HEK293T (cell line): ENCODE measurements around the gene KRTAP2-3.

ENCODE experiments used
- CTCF ChIA-PET: fragments of 350-600 bp; formaldehyde crosslinking; extraction: SDS; loops from one replicate; lab custom pipeline; 2021; ENCODE audit warnings: antibody characterized with exemption, inconsistent platforms; lab: Yijun Ruan, JAX
- POLR2A ChIA-PET: fragments of 350-600 bp; formaldehyde crosslinking; extraction: SDS; loops from one replicate; lab custom pipeline; 2020; ENCODE audit warnings: antibody characterized with exemption, inconsistent platforms; lab: Yijun Ruan, JAX
- DNase-seq: peaks from one replicate; pipeline ENCODE4 v3.0.0; 2012; ENCODE audit warnings: mixed read lengths; ENCODE audit errors: extremely low spot score
- ARNT ChIP-seq: fragments of 450-650 bp; IDR thresholded peaks from 2 replicates; pipeline ENCODE4 v1.6.1; 2017; ENCODE audit warnings: mild to moderate bottlenecking
- BHLHE40 ChIP-seq: fragments of 450-650 bp; IDR thresholded peaks from 2 replicates; pipeline ENCODE4 v1.6.1; 2016; ENCODE audit warnings: mild to moderate bottlenecking, moderate library complexity, borderline replicate concordance
- CTBP1 ChIP-seq: fragments of 450-650 bp; IDR thresholded peaks from 2 replicates; pipeline ENCODE4 v1.6.1; 2016; ENCODE audit warnings: borderline replicate concordance
- ELF4 ChIP-seq: fragments of 450-650 bp; IDR thresholded peaks from 2 replicates; pipeline ENCODE4 v1.6.1; 2017; ENCODE audit warnings: antibody characterized with exemption
- FOXA1 ChIP-seq: fragments of 450-650 bp; IDR thresholded peaks from 2 replicates; pipeline ENCODE4 v1.6.1; 2016; ENCODE audit warnings: mild to moderate bottlenecking
- FOXK2 ChIP-seq: fragments of 450-650 bp; IDR thresholded peaks from 2 replicates; pipeline ENCODE4 v1.6.1; 2016; ENCODE audit warnings: mild to moderate bottlenecking
- FOXM1 ChIP-seq: fragments of 450-650 bp; IDR thresholded peaks from 2 replicates; pipeline ENCODE4 v1.6.1; 2017; ENCODE audit warnings: mild to moderate bottlenecking, borderline replicate concordance
- HDGF ChIP-seq: fragments of 450-650 bp; IDR thresholded peaks from 2 replicates; pipeline ENCODE4 v1.6.1; 2017; ENCODE audit warnings: antibody characterized with exemption, borderline replicate concordance
- L3MBTL2 ChIP-seq: fragments of 450-650 bp; conservative IDR thresholded peaks from 2 replicates; pipeline ENCODE4 v1.6.1; 2016; ENCODE audit warnings: mild to moderate bottlenecking
- LEF1 ChIP-seq: fragments of 450-650 bp; IDR thresholded peaks from 2 replicates; pipeline ENCODE4 v1.6.1; 2017; ENCODE audit warnings: mild to moderate bottlenecking, borderline replicate concordance
- NFRKB ChIP-seq: fragments of 450-650 bp; IDR thresholded peaks from 2 replicates; pipeline ENCODE4 v1.6.1; 2016; ENCODE audit warnings: mild to moderate bottlenecking, moderate library complexity
- SP1 ChIP-seq: fragments of 450-650 bp; IDR thresholded peaks from 2 replicates; pipeline ENCODE4 v1.6.1; 2017
- SUZ12 ChIP-seq: fragments of 450-650 bp; IDR thresholded peaks from 2 replicates; pipeline ENCODE4 v1.6.1; 2016; ENCODE audit warnings: mild to moderate bottlenecking
- TARDBP ChIP-seq: fragments of 450-650 bp; IDR thresholded peaks from 2 replicates; pipeline ENCODE4 v1.6.1; 2016
- ZNF384 ChIP-seq: fragments of 450-650 bp; IDR thresholded peaks from 2 replicates; pipeline ENCODE4 v1.6.1; 2016
- TF ChIP-seq, protein P1 (sequence below): fragments of 450-650 bp; IDR thresholded peaks from 2 replicates; pipeline ENCODE4 v1.6.1; 2016

The KRTAP2-3 gene

DNA sequence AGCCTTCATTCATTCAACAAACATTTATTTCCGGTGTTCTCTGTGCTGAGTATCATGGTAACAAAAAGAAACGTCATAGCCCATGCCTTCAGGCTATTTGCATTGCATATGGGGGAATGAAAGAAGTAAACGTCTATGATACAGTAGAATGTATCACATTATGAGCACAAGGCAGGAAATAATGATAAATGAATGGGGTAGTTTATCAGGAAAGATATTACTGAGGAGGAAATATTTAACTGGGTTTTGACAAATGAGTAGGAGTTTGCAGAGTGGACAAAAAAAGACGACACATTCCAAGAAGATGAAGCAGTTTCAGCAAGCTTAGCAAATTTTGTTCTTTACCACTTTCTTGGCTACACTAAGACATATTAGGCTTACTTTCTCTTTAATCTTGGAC, 22.7 kb upstream of the KRTAP2-3 start:
- no peak for DNase-seq
- TF ChIP-seq TARDBP (no peak), SP1 (no peak), NFRKB (no peak), LEF1 (no peak), ELF4 (no peak), L3MBTL2 (no peak), FOXA1 (no peak), BHLHE40 (no peak), FOXK2 (no peak), ARNT (no peak), CTBP1 (no peak), HDGF (no peak)
- TF ChIP-seq, protein P1, sequence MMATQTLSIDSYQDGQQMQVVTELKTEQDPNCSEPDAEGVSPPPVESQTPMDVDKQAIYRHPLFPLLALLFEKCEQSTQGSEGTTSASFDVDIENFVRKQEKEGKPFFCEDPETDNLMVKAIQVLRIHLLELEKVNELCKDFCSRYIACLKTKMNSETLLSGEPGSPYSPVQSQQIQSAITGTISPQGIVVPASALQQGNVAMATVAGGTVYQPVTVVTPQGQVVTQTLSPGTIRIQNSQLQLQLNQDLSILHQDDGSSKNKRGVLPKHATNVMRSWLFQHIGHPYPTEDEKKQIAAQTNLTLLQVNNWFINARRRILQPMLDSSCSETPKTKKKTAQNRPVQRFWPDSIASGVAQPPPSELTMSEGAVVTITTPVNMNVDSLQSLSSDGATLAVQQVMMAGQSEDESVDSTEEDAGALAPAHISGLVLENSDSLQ = no peak
- ChIA-PET POLR2A (no interaction called here), CTCF (no interaction called here)

GRCh38 chr17:41076788-41077187, 16.9 kb upstream of the KRTAP2-3 start:
- ChIA-PET POLR2A (no interaction called here), CTCF (no interaction called here)
- TF ChIP-seq, protein P1 = no peak
- no peak for TF ChIP-seq TARDBP
- no peak for TF ChIP-seq ZNF384
- no peak for TF ChIP-seq HDGF
- TF ChIP-seq FOXM1 = no peak
- no peak for TF ChIP-seq ELF4
- TF ChIP-seq ARNT = no peak
- TF ChIP-seq NFRKB = no peak
- TF ChIP-seq BHLHE40 = no peak
- no peak for TF ChIP-seq FOXA1
- no peak for DNase-seq

DNA sequence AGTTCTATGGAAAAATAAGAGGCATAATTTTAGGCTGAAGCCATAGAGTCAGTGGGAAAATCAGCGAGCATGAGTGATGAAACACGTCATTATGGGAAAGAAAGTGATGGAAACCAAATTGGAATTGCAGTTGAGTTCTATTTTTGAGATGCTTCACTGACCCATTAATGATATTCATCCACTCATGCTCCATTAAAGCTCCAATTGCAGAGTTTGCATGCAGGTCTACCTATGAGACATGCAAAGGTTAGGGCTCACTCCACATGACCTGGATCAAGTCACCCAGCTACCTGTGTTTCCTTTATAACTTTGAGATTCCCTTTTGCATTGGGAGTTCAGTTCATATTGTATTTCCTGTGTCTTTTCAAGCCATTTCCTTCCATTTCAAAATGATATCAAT, 13.8 kb upstream of the KRTAP2-3 start:
- no peak for DNase-seq
- no peak for TF ChIP-seq BHLHE40
- no peak for TF ChIP-seq ZNF384
- TF ChIP-seq FOXA1 = no peak
- no peak for TF ChIP-seq FOXM1
- TF ChIP-seq TARDBP = no peak
- TF ChIP-seq CTBP1 = no peak
- TF ChIP-seq SUZ12 = no peak
- TF ChIP-seq LEF1 = no peak
- no peak for TF ChIP-seq NFRKB
- TF ChIP-seq, protein P1 = no peak
- no peak for TF ChIP-seq ELF4
- no peak for TF ChIP-seq L3MBTL2
- no peak for TF ChIP-seq HDGF
- POLR2A ChIA-PET = no interaction called here
- CTCF ChIA-PET = no interaction called here

DNA sequence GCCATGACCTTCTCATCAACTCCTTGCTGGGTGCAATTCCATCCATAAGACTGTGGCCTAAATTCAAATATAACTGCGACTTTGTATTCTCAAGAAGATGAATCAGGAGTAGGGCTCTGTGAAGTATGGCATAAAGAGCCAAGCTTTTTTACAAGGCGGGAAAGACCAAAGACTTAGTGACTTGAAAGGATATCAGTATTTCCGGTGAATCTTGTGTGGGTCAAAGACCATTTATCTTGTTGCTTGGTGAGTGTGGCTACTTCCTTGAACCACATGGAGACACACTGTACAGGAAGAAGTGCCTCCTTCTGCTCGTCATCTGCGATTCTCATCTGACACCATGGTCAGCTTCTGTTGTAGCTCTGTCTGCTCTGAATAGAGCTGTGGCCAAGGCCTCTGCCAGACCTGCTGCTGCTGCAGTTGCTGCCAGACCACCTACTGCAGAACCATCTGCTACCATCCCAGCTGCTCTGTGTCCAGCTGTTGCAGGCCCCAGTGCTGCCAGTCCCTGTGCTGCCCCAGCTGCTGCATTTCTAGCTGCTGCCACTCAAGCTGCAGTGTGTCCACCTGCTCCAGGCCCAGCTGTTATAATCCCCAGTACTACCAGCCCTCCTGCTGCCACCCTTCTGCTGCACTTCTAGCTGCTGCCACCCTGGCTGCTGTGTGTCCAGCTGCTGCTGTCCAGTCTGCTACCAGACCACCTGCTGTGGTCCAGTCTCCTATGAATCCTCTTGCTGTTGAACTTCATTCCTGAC, 11.9 kb upstream of the KRTAP2-3 start:
- CTCF ChIA-PET = no interaction called here
- no peak for TF ChIP-seq FOXA1
- no peak for TF ChIP-seq BHLHE40
- no peak for TF ChIP-seq ZNF384
- TF ChIP-seq TARDBP = no peak
- TF ChIP-seq, protein P1 = no peak
- TF ChIP-seq NFRKB = no peak
- no peak for TF ChIP-seq FOXK2
- TF ChIP-seq HDGF = no peak
- TF ChIP-seq SUZ12 = no peak
- TF ChIP-seq CTBP1 = no peak
- TF ChIP-seq LEF1 = no peak
- no peak for TF ChIP-seq SP1
- no peak for TF ChIP-seq FOXM1
- no peak for TF ChIP-seq ELF4
- no peak for TF ChIP-seq L3MBTL2
- no peak for TF ChIP-seq ARNT
- POLR2A ChIA-PET = no interaction called here
- DNase-seq = no peak

GRCh38 chr17:41069031-41069430, 9.1 kb upstream of the KRTAP2-3 start:
- DNase-seq = no peak
- TF ChIP-seq ZNF384 = no peak
- no peak for TF ChIP-seq BHLHE40
- TF ChIP-seq ARNT = no peak
- TF ChIP-seq FOXM1 = no peak
- TF ChIP-seq SUZ12 = no peak
- TF ChIP-seq LEF1 = no peak
- no peak for TF ChIP-seq TARDBP
- no peak for TF ChIP-seq L3MBTL2
- TF ChIP-seq ELF4 = no peak
- TF ChIP-seq SP1 = no peak
- no peak for TF ChIP-seq FOXA1
- no peak for TF ChIP-seq CTBP1
- no peak for TF ChIP-seq FOXK2
- TF ChIP-seq HDGF = no peak
- TF ChIP-seq, protein P1 = no peak
- TF ChIP-seq NFRKB = no peak
- ChIA-PET CTCF (no interaction called here), POLR2A (no interaction called here)
